ENCODE measurements around the gene SAP30L.

DNA sequence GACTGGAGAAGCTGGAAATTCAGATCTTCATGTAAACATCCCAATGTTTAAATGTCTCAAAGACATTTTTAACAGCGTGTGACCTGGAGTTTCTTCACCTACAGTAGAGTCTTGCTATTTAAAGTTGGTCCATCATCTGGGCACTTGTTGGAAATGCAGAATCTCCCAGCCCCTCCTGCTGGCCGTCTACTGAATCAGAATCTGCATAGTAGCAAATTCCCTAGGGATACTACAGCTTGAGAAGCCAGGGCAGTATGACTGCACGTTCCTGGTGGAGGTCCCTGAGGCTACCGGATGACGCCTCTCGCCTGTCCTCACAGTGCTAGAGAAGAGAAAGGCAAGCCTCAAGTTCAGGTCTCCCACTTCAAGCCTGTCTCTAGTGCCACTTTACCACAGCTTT is 15.7 kb downstream of the SAP30L start:
- no peak for TF ChIP-seq POLR2A (IDR thresholded peaks at IDR 0.05)
- TF ChIP-seq, protein P1, sequence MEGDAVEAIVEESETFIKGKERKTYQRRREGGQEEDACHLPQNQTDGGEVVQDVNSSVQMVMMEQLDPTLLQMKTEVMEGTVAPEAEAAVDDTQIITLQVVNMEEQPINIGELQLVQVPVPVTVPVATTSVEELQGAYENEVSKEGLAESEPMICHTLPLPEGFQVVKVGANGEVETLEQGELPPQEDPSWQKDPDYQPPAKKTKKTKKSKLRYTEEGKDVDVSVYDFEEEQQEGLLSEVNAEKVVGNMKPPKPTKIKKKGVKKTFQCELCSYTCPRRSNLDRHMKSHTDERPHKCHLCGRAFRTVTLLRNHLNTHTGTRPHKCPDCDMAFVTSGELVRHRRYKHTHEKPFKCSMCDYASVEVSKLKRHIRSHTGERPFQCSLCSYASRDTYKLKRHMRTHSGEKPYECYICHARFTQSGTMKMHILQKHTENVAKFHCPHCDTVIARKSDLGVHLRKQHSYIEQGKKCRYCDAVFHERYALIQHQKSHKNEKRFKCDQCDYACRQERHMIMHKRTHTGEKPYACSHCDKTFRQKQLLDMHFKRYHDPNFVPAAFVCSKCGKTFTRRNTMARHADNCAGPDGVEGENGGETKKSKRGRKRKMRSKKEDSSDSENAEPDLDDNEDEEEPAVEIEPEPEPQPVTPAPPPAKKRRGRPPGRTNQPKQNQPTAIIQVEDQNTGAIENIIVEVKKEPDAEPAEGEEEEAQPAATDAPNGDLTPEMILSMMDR (IDR thresholded peaks at IDR 0.05): no peak
- TF ChIP-seq EP300 (IDR thresholded peaks at IDR 0.05): no peak
